Loucy (cell line): ENCODE measurements around the gene SAPCD1.
A peak's percentile ranks its signal among the peaks of the same experiment; 100 is the strongest.

Source experiments
- CTCF ChIP-seq: fragments of 200-600 bp; sonication (generic); conservative IDR thresholded peaks from 2 replicates; pipeline ENCODE4 v1.5.1; 2014; ENCODE audit warnings: mild to moderate bottlenecking, antibody characterized with exemption, low read length
- EZH2phosphoT487 ChIP-seq: fragments of 200-600 bp; IDR thresholded peaks from 2 replicates; pipeline ENCODE4 v1.6.1; 2018; ENCODE audit warnings: antibody characterized with exemption, mild to moderate bottlenecking, moderate library complexity, borderline replicate concordance

- peak; percentile 52 for TF ChIP-seq CTCF
- TF ChIP-seq EZH2phosphoT487 = no peak
Measured at GRCh38 chr6:31737991-31738979, 24.2 kb upstream of the SAPCD1 start.
